K562 (cell line): Measurements from ENCODE around the gene ITK. TPM values are rescaled to one million over a fixed set of nuclear protein-coding genes. Genes with fewer than 3 reads are reported as not detected.

Experiments used
- ATAC-seq: fragments of 200-7000 bp; cut with Tn5 transposase; 3 replicates; pipeline ENCODE4 v1.9.1; 2020; ENCODE audit warnings: moderate library complexity
- BruUV-seq: library from RNA; stranded (reverse); fragments of 400-500 nt; replicated peaks from 2 replicates; lab custom pipeline; 2021; lab: Mats Ljungman, UMichigan
- CTCF ChIA-PET: fragments of 300-600 bp; formaldehyde crosslinking; extraction: SDS; loops from one replicate; lab custom pipeline; 2021; ENCODE audit warnings: low intra/inter-chr PET ratio; lab: Yijun Ruan, JAX
- POLR2A ChIA-PET: fragments of 300-600, 350-650 bp; sonication (Branson Sonifier 250); formaldehyde crosslinking; extraction: SDS; loops from one replicate; lab custom pipeline; 2021; ENCODE audit warnings: antibody characterized with exemption, inconsistent platforms; lab: Yijun Ruan, JAX
- DNase-seq, 4 experiments: peaks; one replicate each; pipeline versions ENCODE4 v3.0.0 to v3.0.0-alpha.2; 2011 to 2018; ENCODE audit warnings: low spot score in 3 of 4, mixed read lengths in 3 of 4; ENCODE audit errors: extremely low read depth in 1 of 4
- FAIRE-seq: peaks from 2 replicates; lab custom pipeline; 2011; peaks lifted over from hg19 to GRCh38; lab: Jason Lieb, UNC
- H2AFZ ChIP-seq: 2 replicates; pipeline ENCODE4 v1.6.0; 2011; ENCODE audit warnings: low read depth, low read length, control low read depth, inconsistent platforms
- H3K27ac ChIP-seq: fragments of 200-600 bp; 3 replicates; pipeline ENCODE4 v1.8.0; 2011; ENCODE audit warnings: low read depth, mild to moderate bottlenecking, control low read depth, inconsistent platforms, low read length, moderate library complexity, mixed read lengths; ENCODE audit errors: extremely low read depth
- H3K27me3 ChIP-seq, 2 experiments: fragments of 300-600 bp in 1 of 2; 2 replicates in 1 of 2; 3 replicates in 1 of 2; pipeline versions ENCODE4 v1.6.0 to v1.8.0; 2011; ENCODE audit warnings: inconsistent platforms in 2 of 2, low read length in 2 of 2, mild to moderate bottlenecking in 1 of 2, mixed read lengths in 1 of 2, moderate library complexity in 1 of 2; ENCODE audit not compliant: control insufficient read depth in 2 of 2, insufficient read depth in 2 of 2
- H3K36me3 ChIP-seq: fragments of 300-600 bp; 3 replicates; pipeline ENCODE4 v1.8.0; 2011; ENCODE audit warnings: mild to moderate bottlenecking, low read length, inconsistent platforms; ENCODE audit not compliant: control insufficient read depth, insufficient read depth
- H3K4me1 ChIP-seq, 2 experiments: fragments of 200-600 bp in 1 of 2; replicated peaks in 1 of 2; 2 replicates in 1 of 2; 3 replicates in 1 of 2; pipeline versions ENCODE4 v1.5.1 to v1.8.0; 2011; ENCODE audit warnings: inconsistent platforms in 2 of 2, low read length in 2 of 2, mild to moderate bottlenecking in 1 of 2, mixed read lengths in 1 of 2, moderate library complexity in 1 of 2; ENCODE audit not compliant: control insufficient read depth in 2 of 2, insufficient read depth in 2 of 2
- H3K4me2 ChIP-seq: 2 replicates; pipeline ENCODE4 v1.6.1; 2011; ENCODE audit warnings: low read length, control low read depth, inconsistent platforms, mixed read lengths; ENCODE audit not compliant: insufficient read depth
- H3K4me3 ChIP-seq: fragments of 200-600 bp; sonication (generic), shearing (Covaris generic); 2 replicates; pipeline ENCODE4 v1.5.1; 2016; ENCODE audit warnings: control low read depth, inconsistent platforms
- H3K79me2 ChIP-seq: fragments of 200-600 bp; 3 replicates; pipeline ENCODE4 v1.8.0; 2011; ENCODE audit warnings: low read length, inconsistent platforms; ENCODE audit not compliant: control insufficient read depth, insufficient read depth
- H3K9ac ChIP-seq, 2 experiments: 2 replicates each; pipeline versions ENCODE4 v1.6.0 to v1.6.1; 2011; ENCODE audit warnings: low read depth in 2 of 2, low read length in 2 of 2, control low read depth in 1 of 2, inconsistent platforms in 1 of 2, mild to moderate bottlenecking in 1 of 2, mixed read lengths in 1 of 2; ENCODE audit not compliant: insufficient read depth in 1 of 2
- H3K9me1 ChIP-seq: one replicate; pipeline ENCODE4 v1.6.0; 2011; ENCODE audit warnings: inconsistent platforms, mild to moderate bottlenecking, low read length, moderate library complexity; ENCODE audit not compliant: control insufficient read depth, insufficient read depth
- H3K9me3 ChIP-seq: replicated peaks from 2 replicates; pipeline ENCODE4 v1.5.1; 2011; ENCODE audit warnings: low read depth, low read length, inconsistent platforms; ENCODE audit not compliant: control insufficient read depth, insufficient read depth
- H4K20me1 ChIP-seq: replicated peaks from 2 replicates; pipeline ENCODE4 v1.6.1; 2011; ENCODE audit warnings: low read length, inconsistent platforms, mixed read lengths; ENCODE audit not compliant: control insufficient read depth, insufficient read depth
- BCLAF1 ChIP-seq, 2 experiments: fragments of 450-650 bp in 1 of 2; IDR thresholded peaks; 2 replicates each; pipeline ENCODE4 v1.6.1; 2011 to 2017; ENCODE audit warnings: low read depth in 2 of 2, antibody characterized with exemption in 1 of 2, borderline replicate concordance in 1 of 2, low read length in 1 of 2, mild to moderate bottlenecking in 1 of 2, mixed read lengths in 1 of 2; ENCODE audit not compliant: control insufficient read depth in 1 of 2
- BDP1 ChIP-seq: IDR thresholded peaks from 3 replicates; pipeline ENCODE4 v1.6.1; 2011; ENCODE audit not compliant: insufficient read length, insufficient read depth
- ELF1 ChIP-seq: fragments of 200-800 bp; sonication (Bioruptor generic); IDR thresholded peaks from 2 replicates; pipeline ENCODE4 v1.6.1; 2016; ENCODE audit warnings: missing genetic modification characterization, missing compliant biosample characterization
- FOS ChIP-seq: IDR thresholded peaks from 3 replicates; pipeline ENCODE4 v1.6.1; 2011; ENCODE audit not compliant: insufficient read length; ENCODE audit errors: extremely low read depth
- HMBOX1 ChIP-seq: sonication (generic); IDR thresholded peaks from 2 replicates; pipeline ENCODE4 v1.6.1; 2016
- MNT ChIP-seq, 2 experiments: fragments of 450-650 bp; conservative IDR thresholded peaks; 2 replicates each; pipeline ENCODE4 v1.6.1; 2017; ENCODE audit warnings: mild to moderate bottlenecking in 2 of 2, moderate library complexity in 2 of 2
- PCBP1 ChIP-seq: fragments of 200-400 bp; formaldehyde crosslinking; IDR thresholded peaks from 2 replicates; pipeline ENCODE4 v1.6.1; 2018; ENCODE audit warnings: mild to moderate bottlenecking, low read depth, low read length; ENCODE audit not compliant: poor library complexity, severe bottlenecking
- PPARD ChIP-seq: fragments of 250-450 bp; sonication (Bioruptor Pico); IDR thresholded peaks from 2 replicates; pipeline ENCODE4 v1.8.0; 2022; ENCODE audit warnings: inconsistent platforms, mild to moderate bottlenecking, moderate library complexity
- SNRNP70 ChIP-seq: fragments of 200-400 bp; formaldehyde crosslinking; optimal IDR thresholded peaks from 2 replicates; pipeline ENCODE3; 2017; ENCODE audit warnings: low read depth, low read length
- SRSF7 ChIP-seq: fragments of 200-400 bp; formaldehyde crosslinking; optimal IDR thresholded peaks from 2 replicates; pipeline ENCODE3; 2017; ENCODE audit warnings: mild to moderate bottlenecking, low read depth, low read length
- TEAD4 ChIP-seq, 2 experiments: sonication (generic) in 1 of 2; formaldehyde crosslinking in 1 of 2; IDR thresholded peaks; 2 replicates each; pipeline versions ENCODE4 v1.6.1 to v1.8.0; 2012 to 2022; ENCODE audit warnings: borderline replicate concordance in 1 of 2, inconsistent platforms in 1 of 2, low read length in 1 of 2, mild to moderate bottlenecking in 1 of 2, missing genetic modification reagents in 1 of 2
- ZBTB17 ChIP-seq: fragments of 450-650 bp; formaldehyde crosslinking; IDR thresholded peaks from 2 replicates; pipeline ENCODE4 v1.4.0; 2020; ENCODE audit warnings: mild to moderate bottlenecking
- ZNF436 ChIP-seq: fragments of 250-450, 450-650 bp; sonication (Bioruptor Pico); formaldehyde crosslinking; IDR thresholded peaks from 2 replicates; pipeline ENCODE4 v1.7.0; 2020; ENCODE audit warnings: mild to moderate bottlenecking
- WGBS: fragments of 100-300 bp; shearing (Covaris generic); methylation state at CpG from one replicate; pipeline ENCODE4 v1.1.6; 2016; ENCODE audit warnings: low coverage, mixed read lengths; ENCODE audit not compliant: insufficient coverage; ENCODE audit errors: missing lambda C conversion rate; 5-methylcytosine and 5-hydroxymethylcytosine counted together
- in situ Hi-C: fragments of 300-500 bp; cut with MboI; formaldehyde crosslinking; loops from 4 replicates; pipeline ENCODE4 v1.15.0; 2018; ENCODE audit warnings: inconsistent platforms, mixed read lengths
- intact Hi-C: fragments of 100-400 bp; cut with micrococcal nuclease; formaldehyde crosslinking; loops from 2 replicates; pipeline ENCODE4 v1.14.2; 2022
- polyA plus RNA-seq, 8 experiments: library from polyadenylated mRNA; depleted of rRNA in 4 of 8; stranded (reverse) in 5 of 8; unstranded in 3 of 8; fragments of >200 nt; fragmentation: Nextera tagmentation in 2 of 8; fragmentation: Illumina TruSeq in 1 of 8; extraction: Ambion mirVana in 2 of 8; extraction: Trizol in 1 of 8; gene quantifications; 2 replicates each; pipeline versions ENCODE4 v1.2.1 to v1.2.3, GENCODE V29; 2011 to 2014; ENCODE audit warnings: inconsistent platforms in 1 of 8, missing spikeins in 1 of 8
- total RNA-seq, 7 experiments: library from RNA; depleted of rRNA in 6 of 7; stranded (reverse); fragments of >200 nt in 6 of 7; fragmentation: Illumina TruSeq in 2 of 7; extraction: Trizol in 2 of 7; gene quantifications; 2 replicates each; pipeline versions ENCODE4 v1.2.1 to v1.2.3, GENCODE V29; 2011 to 2021; ENCODE audit warnings: low replicate concordance in 1 of 7

The ITK gene
- total and polyA plus RNA-seq, 9 of the 15 experiments (the other 6 are each of a cell fraction or from before 2014, with no cell fraction given), result 0.04 to 0.75 TPM; not detected in 7

- no peak overlapping the region for H3K27ac ChIP-seq
- no TSS peak for BruUV-seq
- H3K4me1 ChIP-seq, result no peaks in the 10 kb centered on the region; a peak in 1 of 5 replicates
- H3K79me2 ChIP-seq, result no peaks in the 10 kb centered on the region
- ATAC-seq, result no peak
- CTCF ChIA-PET, result no interaction called here
- in situ Hi-C loops, result no loop called here
- no peak overlapping the region for H3K4me3 ChIP-seq
- TF ChIP-seq PPARD (CRISPR knock-in tag) (no peak), BCLAF1 (IDR thresholded peaks at IDR 0.05; ENCODE audit: borderline replicate concordance in 1 of 2, control insufficient read depth in 1 of 2, low read depth in 2 of 2, low read length in 1 of 2) (no peak), TEAD4 (IDR thresholded peaks at IDR 0.05; ENCODE audit: low read length) (no peak), TEAD4 (CRISPR knock-in tag; IDR thresholded peaks at IDR 0.05; ENCODE audit: borderline replicate concordance) (no peak), SRSF7 (no peak), PCBP1 (no peak), ZBTB17 (CRISPR knock-in tag) (no peak), HMBOX1 (no peak), MNT (conservative IDR thresholded peaks at IDR 0.05) (no peak), BDP1 (no peak), SNRNP70 (no peak), ZNF436 (CRISPR knock-in tag) (no peak), FOS (no peak), ELF1 (tag) (no peak)
- TF ChIP-seq, all 486 proteins: peak for 0
- intact Hi-C loops, result no loop called here
- no peak for DNase-seq
- Histone ChIP-seq H3K9ac (no peak overlapping the region), H4K20me1 (no peaks in the 10 kb centered on the region), H3K27me3 (peaks cover 2 to 3% of the 10 kb centered on the region in 2 experiments; a peak in 1 of 5 replicates), H3K36me3 (no peaks in the 10 kb centered on the region), H3K9me1 (no peaks in the 10 kb centered on the region), H3K9me3 (no peaks in the 10 kb centered on the region), H2AFZ (no peak overlapping the region), H3K4me2 (no peak overlapping the region)
- no peak for FAIRE-seq
- WGBS, result 14% methylated on average over 9 of the region's 9 CpGs
- POLR2A ChIA-PET, result no interaction called here
These were observed 108.7 kb downstream of the ITK start for GRCh38 chr5:157289164-157289819.
